K562 (cell line): ENCODE measurements around the gene CCDC85A. TPM values are rescaled to one million over a fixed set of nuclear protein-coding genes. Genes with fewer than 3 reads are reported as not detected.

Experiments used
- ATAC-seq: fragments of 200-7000 bp; cut with Tn5 transposase; 3 replicates; pipeline ENCODE4 v1.9.1; 2020; ENCODE audit warnings: moderate library complexity
- BruUV-seq: library from RNA; stranded (reverse); fragments of 400-500 nt; replicated peaks from 2 replicates; lab custom pipeline; 2021; lab: Mats Ljungman, UMichigan
- CTCF ChIA-PET: fragments of 300-600 bp; formaldehyde crosslinking; extraction: SDS; loops from one replicate; lab custom pipeline; 2021; ENCODE audit warnings: low intra/inter-chr PET ratio; lab: Yijun Ruan, JAX
- POLR2A ChIA-PET: fragments of 300-600, 350-650 bp; sonication (Branson Sonifier 250); formaldehyde crosslinking; extraction: SDS; loops from one replicate; lab custom pipeline; 2021; ENCODE audit warnings: antibody characterized with exemption, inconsistent platforms; lab: Yijun Ruan, JAX
- DNase-seq, 4 experiments: peaks; one replicate each; pipeline versions ENCODE4 v3.0.0 to v3.0.0-alpha.2; 2011 to 2018; ENCODE audit warnings: low spot score in 3 of 4, mixed read lengths in 3 of 4; ENCODE audit errors: extremely low read depth in 1 of 4
- FAIRE-seq: peaks from 2 replicates; lab custom pipeline; 2011; peaks lifted over from hg19 to GRCh38; lab: Jason Lieb, UNC
- H2AFZ ChIP-seq: 2 replicates; pipeline ENCODE4 v1.6.0; 2011; ENCODE audit warnings: low read depth, low read length, control low read depth, inconsistent platforms
- H3K27ac ChIP-seq: fragments of 200-600 bp; 3 replicates; pipeline ENCODE4 v1.8.0; 2011; ENCODE audit warnings: low read depth, mild to moderate bottlenecking, control low read depth, inconsistent platforms, low read length, moderate library complexity, mixed read lengths; ENCODE audit errors: extremely low read depth
- H3K27me3 ChIP-seq, 2 experiments: fragments of 300-600 bp in 1 of 2; 2 replicates in 1 of 2; 3 replicates in 1 of 2; pipeline versions ENCODE4 v1.6.0 to v1.8.0; 2011; ENCODE audit warnings: inconsistent platforms in 2 of 2, low read length in 2 of 2, mild to moderate bottlenecking in 1 of 2, mixed read lengths in 1 of 2, moderate library complexity in 1 of 2; ENCODE audit not compliant: control insufficient read depth in 2 of 2, insufficient read depth in 2 of 2
- H3K36me3 ChIP-seq: fragments of 300-600 bp; 3 replicates; pipeline ENCODE4 v1.8.0; 2011; ENCODE audit warnings: mild to moderate bottlenecking, low read length, inconsistent platforms; ENCODE audit not compliant: control insufficient read depth, insufficient read depth
- H3K4me1 ChIP-seq, 2 experiments: fragments of 200-600 bp in 1 of 2; replicated peaks in 1 of 2; 2 replicates in 1 of 2; 3 replicates in 1 of 2; pipeline versions ENCODE4 v1.5.1 to v1.8.0; 2011; ENCODE audit warnings: inconsistent platforms in 2 of 2, low read length in 2 of 2, mild to moderate bottlenecking in 1 of 2, mixed read lengths in 1 of 2, moderate library complexity in 1 of 2; ENCODE audit not compliant: control insufficient read depth in 2 of 2, insufficient read depth in 2 of 2
- H3K4me2 ChIP-seq: 2 replicates; pipeline ENCODE4 v1.6.1; 2011; ENCODE audit warnings: low read length, control low read depth, inconsistent platforms, mixed read lengths; ENCODE audit not compliant: insufficient read depth
- H3K4me3 ChIP-seq: fragments of 200-600 bp; sonication (generic), shearing (Covaris generic); 2 replicates; pipeline ENCODE4 v1.5.1; 2016; ENCODE audit warnings: control low read depth, inconsistent platforms
- H3K79me2 ChIP-seq: fragments of 200-600 bp; 3 replicates; pipeline ENCODE4 v1.8.0; 2011; ENCODE audit warnings: low read length, inconsistent platforms; ENCODE audit not compliant: control insufficient read depth, insufficient read depth
- H3K9ac ChIP-seq, 2 experiments: 2 replicates each; pipeline versions ENCODE4 v1.6.0 to v1.6.1; 2011; ENCODE audit warnings: low read depth in 2 of 2, low read length in 2 of 2, control low read depth in 1 of 2, inconsistent platforms in 1 of 2, mild to moderate bottlenecking in 1 of 2, mixed read lengths in 1 of 2; ENCODE audit not compliant: insufficient read depth in 1 of 2
- H3K9me1 ChIP-seq: one replicate; pipeline ENCODE4 v1.6.0; 2011; ENCODE audit warnings: inconsistent platforms, mild to moderate bottlenecking, low read length, moderate library complexity; ENCODE audit not compliant: control insufficient read depth, insufficient read depth
- H3K9me3 ChIP-seq: replicated peaks from 2 replicates; pipeline ENCODE4 v1.5.1; 2011; ENCODE audit warnings: low read depth, low read length, inconsistent platforms; ENCODE audit not compliant: control insufficient read depth, insufficient read depth
- H4K20me1 ChIP-seq: replicated peaks from 2 replicates; pipeline ENCODE4 v1.6.1; 2011; ENCODE audit warnings: low read length, inconsistent platforms, mixed read lengths; ENCODE audit not compliant: control insufficient read depth, insufficient read depth
- BRD9 ChIP-seq: fragments of 450-650 bp; IDR thresholded peaks from 2 replicates; pipeline ENCODE4 v1.6.1; 2018; ENCODE audit warnings: low read depth; ENCODE audit not compliant: partially characterized antibody
- CBX2 ChIP-seq: fragments of 200-600 bp; sonication (generic); IDR thresholded peaks from one replicate; pipeline ENCODE4 v1.6.1; 2012; ENCODE audit warnings: mild to moderate bottlenecking, low read length, inconsistent platforms; ENCODE audit not compliant: insufficient read depth, poor library complexity, severe bottlenecking
- GATAD2B ChIP-seq: fragments of 450-650 bp; IDR thresholded peaks from 2 replicates; pipeline ENCODE4 v1.6.1; 2017; ENCODE audit warnings: mild to moderate bottlenecking, borderline replicate concordance
- HES1 ChIP-seq: fragments of 450-650 bp; IDR thresholded peaks from 2 replicates; pipeline ENCODE4 v1.6.1; 2016; ENCODE audit warnings: low read depth, mild to moderate bottlenecking, moderate library complexity
- MCM5 ChIP-seq: fragments of 450-650 bp; IDR thresholded peaks from 2 replicates; pipeline ENCODE4 v1.6.1; 2016; ENCODE audit warnings: low read depth
- RCOR1 ChIP-seq, 2 experiments: IDR thresholded peaks; 2 replicates each; pipeline ENCODE4 v1.6.1; 2012; ENCODE audit warnings: low read depth in 2 of 2, low read length in 2 of 2, borderline replicate concordance in 1 of 2, improper control_type of control experiment in 1 of 2
- RNF2 ChIP-seq: sonication (generic); IDR thresholded peaks from 2 replicates; pipeline ENCODE4 v1.6.1; 2016
- SIN3B ChIP-seq: fragments of 450-650 bp; IDR thresholded peaks from 2 replicates; pipeline ENCODE4 v1.6.1; 2017; ENCODE audit warnings: low read depth, mild to moderate bottlenecking, moderate library complexity
- TBL1XR1 ChIP-seq, 2 experiments: IDR thresholded peaks; 2 replicates each; pipeline ENCODE4 v1.6.1; 2012; ENCODE audit warnings: improper control_type of control experiment in 2 of 2, low read length in 2 of 2, mild to moderate bottlenecking in 1 of 2
- ZFP1 ChIP-seq: fragments of 450-650 bp; formaldehyde crosslinking; IDR thresholded peaks from 2 replicates; pipeline ENCODE4 v1.4.0; 2020; ENCODE audit warnings: mild to moderate bottlenecking, mixed read lengths
- ZNF263 ChIP-seq: sonication (generic); formaldehyde crosslinking; IDR thresholded peaks from 2 replicates; pipeline ENCODE4 v1.8.0; 2022; ENCODE audit warnings: mild to moderate bottlenecking, missing genetic modification reagents, borderline replicate concordance
- WGBS: fragments of 100-300 bp; shearing (Covaris generic); methylation state at CpG from one replicate; pipeline ENCODE4 v1.1.6; 2016; ENCODE audit warnings: low coverage, mixed read lengths; ENCODE audit not compliant: insufficient coverage; ENCODE audit errors: missing lambda C conversion rate; 5-methylcytosine and 5-hydroxymethylcytosine counted together
- in situ Hi-C: fragments of 300-500 bp; cut with MboI; formaldehyde crosslinking; loops from 4 replicates; pipeline ENCODE4 v1.15.0; 2018; ENCODE audit warnings: inconsistent platforms, mixed read lengths
- intact Hi-C: fragments of 100-400 bp; cut with micrococcal nuclease; formaldehyde crosslinking; loops from 2 replicates; pipeline ENCODE4 v1.14.2; 2022
- polyA plus RNA-seq, 8 experiments: library from polyadenylated mRNA; depleted of rRNA in 4 of 8; stranded (reverse) in 5 of 8; unstranded in 3 of 8; fragments of >200 nt; fragmentation: Nextera tagmentation in 2 of 8; fragmentation: Illumina TruSeq in 1 of 8; extraction: Ambion mirVana in 2 of 8; extraction: Trizol in 1 of 8; gene quantifications; 2 replicates each; pipeline versions ENCODE4 v1.2.1 to v1.2.3, GENCODE V29; 2011 to 2014; ENCODE audit warnings: inconsistent platforms in 1 of 8, missing spikeins in 1 of 8
- total RNA-seq, 7 experiments: library from RNA; depleted of rRNA in 6 of 7; stranded (reverse); fragments of >200 nt in 6 of 7; fragmentation: Illumina TruSeq in 2 of 7; extraction: Trizol in 2 of 7; gene quantifications; 2 replicates each; pipeline versions ENCODE4 v1.2.1 to v1.2.3, GENCODE V29; 2011 to 2021; ENCODE audit warnings: low replicate concordance in 1 of 7

Gene CCDC85A
- total and polyA plus RNA-seq, 9 of the 15 experiments (the other 6 are each of a cell fraction or from before 2014, with no cell fraction given) = 0.03 to 0.14 (median 0.10) TPM; not detected in 5

DNA sequence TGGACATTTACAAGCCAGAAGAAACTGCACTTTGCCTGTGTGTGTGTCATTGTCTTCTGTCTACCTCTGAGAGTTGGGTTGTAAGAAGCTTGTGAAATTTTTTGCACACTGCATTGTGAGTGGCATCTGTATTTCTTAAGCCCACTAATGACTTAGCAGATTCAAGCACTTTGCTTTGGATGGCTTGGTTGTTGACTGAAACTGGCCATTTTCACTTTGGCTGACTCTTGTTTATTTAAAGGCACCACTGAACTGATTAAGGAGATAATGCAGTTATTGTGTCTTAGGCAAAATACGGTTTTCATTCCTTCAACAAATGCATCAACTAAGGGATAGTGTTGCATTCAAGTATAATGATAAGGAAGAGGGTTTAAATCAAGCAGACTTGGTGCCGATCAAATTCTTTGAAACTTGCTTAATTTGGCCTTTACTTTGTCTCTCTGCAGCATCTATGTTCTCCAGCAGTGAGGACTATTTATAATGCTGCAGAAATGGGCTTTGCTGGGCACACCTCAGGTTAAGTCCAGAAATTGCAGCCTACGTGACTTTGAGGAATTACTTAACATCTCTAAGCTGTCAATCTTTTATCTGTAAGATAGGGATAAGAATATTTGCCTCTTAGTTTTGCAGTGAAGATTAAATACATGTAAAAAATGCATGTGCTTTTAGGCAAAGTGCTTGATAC lies 142.0 kb downstream of the CCDC85A start:
- Histone ChIP-seq H3K36me3 (no peaks in the 10 kb centered on the region), H3K27ac (no peak overlapping the region), H3K9ac (no peak overlapping the region), H3K4me2 (no peak overlapping the region), H3K27me3 (no peaks in the 10 kb centered on the region), H3K79me2 (no peaks in the 10 kb centered on the region), H3K4me1 (no peaks in the 10 kb centered on the region), H3K9me1 (no peaks in the 10 kb centered on the region), H4K20me1 (no peaks in the 10 kb centered on the region), H3K4me3 (no peak overlapping the region), H3K9me3 (no peaks in the 10 kb centered on the region), H2AFZ (no peak overlapping the region)
- in situ Hi-C loops = no loop called here
- intact Hi-C loops = no loop called here
- no peak for DNase-seq
- TF ChIP-seq TBL1XR1 (IDR thresholded peaks at IDR 0.05; ENCODE audit: low read length in 2 of 2) (no peak), HES1 (no peak), ZNF263 (CRISPR knock-in tag) (no peak), ZFP1 (no peak), RNF2 (no peak), MCM5 (no peak), RCOR1 (IDR thresholded peaks at IDR 0.05; ENCODE audit: borderline replicate concordance in 1 of 2, low read depth in 2 of 2, low read length in 2 of 2) (no peak), SIN3B (no peak), GATAD2B (no peak), CBX2 (no peak), BRD9 (no peak)
- POLR2A ChIA-PET = no interaction called here
- WGBS = 0% methylated on average over 3 of the region's 3 CpGs
- CTCF ChIA-PET = no interaction called here
- no TSS peak for BruUV-seq
- FAIRE-seq = no peak
- ATAC-seq = no peak
